ENCODE measurements around the gene EIF4EBP2. TPM values are rescaled to one million over a fixed set of nuclear protein-coding genes. Genes with fewer than 3 reads are reported as not detected.

The EIF4EBP2 gene
- polyA plus RNA-seq, 3 donors, result 26.3 to 93.8 (median 73.4) TPM

GRCh38 chr10:70404787-70405036 is 767 bp downstream of the EIF4EBP2 start:
- no peaks in the 10 kb centered on the region for H3K27me3 ChIP-seq (ENCODE audit: control insufficient read depth in 2 of 2, insufficient read depth in 2 of 2, low read length in 2 of 2)
- H3K79me2 ChIP-seq (ENCODE audit: insufficient read depth, low read length), result peaks cover 53% of the 10 kb centered on the region
- WGBS (ENCODE audit: insufficient coverage), result 0% methylated on average over 8 of the region's 11 CpGs
- peak overlapping the region; percentile 84 for H3K4me2 ChIP-seq (replicated peaks; ENCODE audit: extremely low read depth, low read length, poor library complexity, severe bottlenecking)
- peak overlapping the region; percentile 66 for H2AFZ ChIP-seq (ENCODE audit: insufficient read depth, low read depth, low read length, poor library complexity, severe bottlenecking)
- peak overlapping the region; percentile 95 to 99 for H3K4me3 Mint-ChIP-seq
- no peaks in the 10 kb centered on the region for H3K9me3 Mint-ChIP-seq
- intact Hi-C loops (cut with micrococcal nuclease), result loop anchor here in 1 of 2 donors (10.0 kb wide), 1 partner anchor 260 kb away; the partner anchor contains the start of gene TYSND1
- H3K9me3 ChIP-seq (replicated peaks in 1 of 2; ENCODE audit: control insufficient read depth in 1 of 2, insufficient read depth in 1 of 2, low read length in 2 of 2), result no peaks in the 10 kb centered on the region
- H3K36me3 Mint-ChIP-seq, result peaks cover 4 to 14% of the 10 kb centered on the region in 2 donors
- peaks cover 40% of the 10 kb centered on the region for H3K4me1 Mint-ChIP-seq
- H3K27me3 Mint-ChIP-seq (ENCODE audit: low read depth in 3 of 3), result peaks cover 0 to 1% (median 0%) of the 10 kb centered on the region in 3 donors
- peaks cover 45% of the 10 kb centered on the region for H4K20me1 ChIP-seq (ENCODE audit: insufficient read depth, low read length)
- peak overlapping the region; percentile 62 to 93 for H3K27ac ChIP-seq (ENCODE audit: low read depth in 1 of 2, low read length in 2 of 2)
- H3K4me1 ChIP-seq (ENCODE audit: control insufficient read depth in 1 of 2, insufficient read depth in 2 of 2, low read length in 2 of 2), result peaks cover 18 to 30% of the 10 kb centered on the region in 2 donors
- peaks cover 3 to 15% of the 10 kb centered on the region in 2 donors for H3K36me3 ChIP-seq (replicated peaks in 1 of 2; ENCODE audit: control insufficient read depth in 1 of 2, insufficient read depth in 2 of 2, low read length in 2 of 2)
- peak overlapping the region; percentile 95 to 99 (median 97) for H3K27ac Mint-ChIP-seq
- H3K4me3 ChIP-seq (replicated peaks in 1 of 3; ENCODE audit: low read depth in 2 of 3, low read length in 3 of 3), result peak overlapping the region; percentile 62 to 85 (median 85)
- TF ChIP-seq, protein P1, sequence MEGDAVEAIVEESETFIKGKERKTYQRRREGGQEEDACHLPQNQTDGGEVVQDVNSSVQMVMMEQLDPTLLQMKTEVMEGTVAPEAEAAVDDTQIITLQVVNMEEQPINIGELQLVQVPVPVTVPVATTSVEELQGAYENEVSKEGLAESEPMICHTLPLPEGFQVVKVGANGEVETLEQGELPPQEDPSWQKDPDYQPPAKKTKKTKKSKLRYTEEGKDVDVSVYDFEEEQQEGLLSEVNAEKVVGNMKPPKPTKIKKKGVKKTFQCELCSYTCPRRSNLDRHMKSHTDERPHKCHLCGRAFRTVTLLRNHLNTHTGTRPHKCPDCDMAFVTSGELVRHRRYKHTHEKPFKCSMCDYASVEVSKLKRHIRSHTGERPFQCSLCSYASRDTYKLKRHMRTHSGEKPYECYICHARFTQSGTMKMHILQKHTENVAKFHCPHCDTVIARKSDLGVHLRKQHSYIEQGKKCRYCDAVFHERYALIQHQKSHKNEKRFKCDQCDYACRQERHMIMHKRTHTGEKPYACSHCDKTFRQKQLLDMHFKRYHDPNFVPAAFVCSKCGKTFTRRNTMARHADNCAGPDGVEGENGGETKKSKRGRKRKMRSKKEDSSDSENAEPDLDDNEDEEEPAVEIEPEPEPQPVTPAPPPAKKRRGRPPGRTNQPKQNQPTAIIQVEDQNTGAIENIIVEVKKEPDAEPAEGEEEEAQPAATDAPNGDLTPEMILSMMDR (IDR thresholded peaks at IDR 0.05), result no peak
- DNase-seq, result peak in 2 of 3 donors; percentile 24 to 31
- peak overlapping the region; percentile 94 for H3K9ac ChIP-seq (ENCODE audit: insufficient read depth, low read length, poor library complexity, severe bottlenecking)

DNA sequence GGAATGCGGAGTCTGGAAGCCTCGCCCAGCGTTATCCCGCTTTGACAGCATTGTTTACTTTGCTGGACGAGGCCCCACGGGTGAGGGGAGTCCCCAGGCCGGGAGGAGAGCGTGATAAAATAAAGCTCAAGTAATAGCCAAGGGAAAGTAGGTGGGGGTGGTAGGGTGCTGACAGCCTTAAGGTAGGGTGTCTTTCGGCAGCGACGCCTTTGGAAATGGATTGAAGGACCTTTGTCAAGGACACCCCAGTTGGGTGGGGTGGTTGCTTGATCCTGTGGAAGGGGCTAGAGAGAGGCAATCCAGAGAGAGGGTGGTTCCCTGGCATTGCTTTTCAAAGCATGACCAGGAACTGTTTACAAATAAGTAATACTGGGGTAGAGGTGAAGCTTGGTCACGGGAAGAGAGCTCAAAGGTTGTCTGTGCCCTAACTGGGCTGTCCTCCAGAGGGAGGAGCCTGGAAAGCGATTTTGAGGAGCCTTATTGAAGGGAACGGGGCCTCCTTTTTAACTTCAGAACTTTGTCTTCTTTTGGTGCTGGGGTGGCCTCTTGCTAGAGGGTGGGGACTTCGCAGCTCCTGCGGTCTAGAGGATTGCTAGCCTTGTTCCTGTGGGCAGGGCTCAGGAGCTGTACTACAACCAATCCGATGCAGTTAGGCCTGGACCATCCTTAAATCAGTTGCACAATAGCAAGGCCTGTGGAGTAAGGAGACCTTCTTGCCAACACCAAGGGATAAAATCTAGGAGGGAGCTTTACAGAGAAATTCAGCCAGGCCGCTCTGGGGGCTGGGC is 1.3 kb downstream of the EIF4EBP2 start:
- H3K79me2 ChIP-seq (ENCODE audit: insufficient read depth, low read length), result peaks cover 58% of the 10 kb centered on the region
- H3K4me3 ChIP-seq (replicated peaks in 1 of 3; ENCODE audit: low read depth in 2 of 3, low read length in 3 of 3), result peak overlapping the region; percentile 62 to 85 (median 85)
- H3K36me3 ChIP-seq (replicated peaks in 1 of 2; ENCODE audit: control insufficient read depth in 1 of 2, insufficient read depth in 2 of 2, low read length in 2 of 2), result peaks cover 3 to 20% of the 10 kb centered on the region in 2 donors
- Mint-ChIP-seq H3K9me3 (no peaks in the 10 kb centered on the region), H3K27me3 (ENCODE audit: low read depth in 3 of 3) (no peaks in the 10 kb centered on the region), H3K27ac (peak overlapping the region; percentile 95 to 99 (median 97)), H3K4me3 (peak overlapping the region; percentile 95 to 99), H3K36me3 (peaks cover 5 to 19% of the 10 kb centered on the region in 2 donors), H3K4me1 (peaks cover 42% of the 10 kb centered on the region)
- peak; percentile 79 to 84 (median 80) for DNase-seq
- intact Hi-C loops (cut with micrococcal nuclease), result loop anchor here in 1 of 2 donors (10.0 kb wide), 1 partner anchor 260 kb away; the partner anchor contains the start of gene TYSND1
- no peak overlapping the region for H2AFZ ChIP-seq (ENCODE audit: insufficient read depth, low read depth, low read length, poor library complexity, severe bottlenecking)
- H3K4me1 ChIP-seq (ENCODE audit: control insufficient read depth in 1 of 2, insufficient read depth in 2 of 2, low read length in 2 of 2), result peaks cover 18 to 30% of the 10 kb centered on the region in 2 donors
- TF ChIP-seq, protein P1 (IDR thresholded peaks at IDR 0.05), result no peak
- H3K4me2 ChIP-seq (replicated peaks; ENCODE audit: extremely low read depth, low read length, poor library complexity, severe bottlenecking), result peak overlapping the region; percentile 84
- peaks cover 50% of the 10 kb centered on the region for H4K20me1 ChIP-seq (ENCODE audit: insufficient read depth, low read length)
- peak overlapping the region; percentile 94 for H3K9ac ChIP-seq (ENCODE audit: insufficient read depth, low read length, poor library complexity, severe bottlenecking)
- 2% methylated on average over 17 of the region's 18 CpGs for WGBS (ENCODE audit: insufficient coverage)
- peak overlapping the region; percentile 62 to 93 for H3K27ac ChIP-seq (ENCODE audit: low read depth in 1 of 2, low read length in 2 of 2)
- H3K27me3 ChIP-seq (ENCODE audit: control insufficient read depth in 2 of 2, insufficient read depth in 2 of 2, low read length in 2 of 2), result no peaks in the 10 kb centered on the region
- H3K9me3 ChIP-seq (replicated peaks in 1 of 2; ENCODE audit: control insufficient read depth in 1 of 2, insufficient read depth in 1 of 2, low read length in 2 of 2), result no peaks in the 10 kb centered on the region
